ENCODE results near the gene PLXDC2.

GRCh38 chr10:20065814-20066213, 249.6 kb downstream of the PLXDC2 start:
- no peak for TF ChIP-seq POLR2A (IDR thresholded peaks at IDR 0.05)
- TF ChIP-seq CTCF (IDR thresholded peaks at IDR 0.05) = no peak
